GM18499 (cell line): ENCODE data around the gene APBA1.

Experiments
- ATAC-seq: cut with Tn5 transposase; IDR thresholded peaks from one replicate; pipeline ENCODE4 v1.9.1; 2021; ENCODE audit warnings: moderate number of reproducible peaks; ENCODE audit not compliant: insufficient read depth, unreplicated experiment

The APBA1 gene

GRCh38 chr9:69671879-69672595, at the start of gene APBA1:
Gene APBA1 (minus strand): TSS chr9:69672371.
- ATAC-seq: no peak

- no peak for ATAC-seq
These were observed 47.8 kb upstream of the APBA1 start for GRCh38 chr9:69719983-69720382.

DNA sequence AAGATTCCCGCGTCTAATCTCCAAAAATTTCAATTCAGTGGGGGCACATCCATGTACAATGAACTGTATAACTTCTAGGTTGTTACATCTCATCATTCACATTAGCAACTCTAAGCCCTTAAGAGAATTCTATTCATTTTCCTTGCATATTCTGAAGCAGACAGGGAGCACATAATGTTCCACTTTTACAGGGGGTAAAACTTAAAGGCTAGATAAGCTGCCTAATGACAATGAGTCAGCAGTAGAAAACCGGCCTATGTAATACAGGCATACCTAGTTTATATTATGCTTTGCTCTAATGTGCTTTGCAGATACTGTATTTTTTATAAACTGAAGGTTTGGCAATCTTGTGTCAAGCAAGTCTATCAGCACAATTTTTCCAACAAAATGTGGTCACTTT, 47.2 kb upstream of the APBA1 start:
- ATAC-seq: no peak

- no peak for ATAC-seq
These were observed 46.0 kb upstream of the APBA1 start for GRCh38 chr9:69718218-69718617.

DNA sequence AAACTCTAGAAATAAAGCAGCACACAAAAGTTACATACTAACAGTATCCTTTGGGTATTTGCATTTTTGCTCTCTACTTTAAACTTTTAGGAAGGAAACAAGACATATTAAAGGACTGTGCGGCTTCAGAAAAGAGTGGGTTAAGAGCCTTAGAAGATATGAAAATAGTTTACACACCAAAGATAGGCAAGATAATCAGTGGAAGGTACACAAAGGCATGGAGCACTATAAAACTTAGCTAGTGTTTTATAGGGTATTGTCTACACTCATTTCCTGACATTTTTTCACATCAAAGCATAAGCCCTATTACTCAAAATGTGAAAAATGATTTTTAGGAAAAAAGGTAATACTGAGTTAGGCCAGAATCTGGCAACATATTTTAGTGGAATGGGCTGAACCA, 43.7 kb upstream of the APBA1 start:
- no peak for ATAC-seq

DNA sequence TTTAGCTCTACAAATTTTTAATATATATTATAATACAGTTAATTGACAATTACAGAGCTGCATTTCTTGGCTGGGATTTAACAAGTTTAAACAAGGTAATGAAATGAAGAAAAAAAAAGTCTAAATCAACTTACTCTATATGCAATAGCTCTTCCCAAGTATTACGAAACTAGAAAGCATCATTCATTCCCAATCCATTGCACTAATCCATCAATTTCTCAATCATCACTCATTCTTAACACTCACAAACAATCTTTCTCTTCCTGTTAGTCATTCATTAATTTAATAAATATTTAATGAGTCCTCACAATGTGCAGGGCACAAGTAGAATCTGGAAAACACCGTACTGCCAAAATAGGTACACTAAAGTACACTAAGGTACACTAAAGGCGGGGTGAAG, 42.9 kb upstream of the APBA1 start:
- no peak for ATAC-seq

- ATAC-seq: no peak
These were observed 25.3 kb upstream of the APBA1 start for GRCh38 chr9:69697475-69697874.

DNA sequence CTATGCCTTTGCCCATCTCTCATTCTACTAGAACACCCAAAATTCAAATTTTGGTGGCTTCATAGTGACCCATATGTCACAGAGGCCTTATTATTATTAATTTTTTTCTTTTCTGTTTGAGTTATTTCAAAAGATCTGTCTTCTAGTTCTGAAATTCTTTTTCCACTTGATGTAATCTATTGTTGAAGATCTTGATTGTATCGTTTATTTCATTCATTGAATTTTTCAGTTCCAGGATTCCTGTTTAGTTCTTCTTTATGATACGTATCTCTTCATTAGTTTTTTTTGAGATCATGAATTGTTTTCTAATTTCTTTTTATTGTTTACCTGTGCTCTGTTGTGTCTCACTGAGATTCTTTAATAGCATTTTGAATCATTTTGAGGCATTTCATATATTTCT, 24.6 kb upstream of the APBA1 start:
- ATAC-seq: no peak

DNA sequence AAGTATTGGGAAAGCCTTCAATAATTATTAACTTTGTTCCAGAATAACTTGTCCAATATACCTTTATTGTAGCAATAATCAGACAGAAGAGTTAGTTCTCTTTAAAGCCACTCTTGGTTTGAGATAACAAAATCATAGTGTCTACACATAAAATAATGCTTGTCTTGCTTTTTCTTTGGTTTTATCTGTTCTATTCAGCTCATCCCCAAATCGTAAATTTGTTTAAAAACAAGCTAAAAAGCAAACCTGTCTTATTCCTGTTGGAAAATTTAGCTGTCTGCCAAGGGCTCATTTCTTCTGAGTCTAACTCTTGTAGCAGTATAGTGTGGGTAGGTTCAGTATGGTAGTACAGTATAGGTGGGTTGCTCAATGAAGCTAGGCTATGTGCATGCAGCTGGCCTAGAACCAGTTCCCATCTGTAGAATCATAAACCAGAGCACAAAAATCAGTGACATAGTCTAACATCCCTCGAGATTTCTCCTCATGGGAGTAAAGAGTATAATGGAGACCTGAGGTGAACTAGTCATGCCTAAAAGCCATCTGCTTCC, 17.9 kb upstream of the APBA1 start:
- no peak for ATAC-seq

DNA sequence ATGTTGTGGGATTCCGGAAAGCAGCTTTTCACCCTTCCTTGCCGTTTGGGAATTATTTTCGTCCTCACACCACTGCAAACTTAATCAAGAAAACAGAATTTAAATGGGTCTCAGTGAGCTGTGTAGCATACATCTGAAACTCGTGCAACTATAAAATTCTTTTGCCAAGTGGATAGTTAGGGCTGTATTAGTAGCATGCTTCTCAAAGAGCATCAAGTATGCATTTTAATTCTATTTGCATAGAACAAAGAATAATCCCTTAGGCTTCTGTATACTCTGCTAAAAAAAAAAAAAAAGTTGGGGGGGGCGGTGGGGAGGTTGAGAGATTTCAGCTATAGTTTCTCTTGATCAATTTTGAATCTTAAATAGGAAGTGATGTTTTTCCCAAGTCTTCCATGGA, 11.8 kb upstream of the APBA1 start:
- no peak for ATAC-seq

DNA sequence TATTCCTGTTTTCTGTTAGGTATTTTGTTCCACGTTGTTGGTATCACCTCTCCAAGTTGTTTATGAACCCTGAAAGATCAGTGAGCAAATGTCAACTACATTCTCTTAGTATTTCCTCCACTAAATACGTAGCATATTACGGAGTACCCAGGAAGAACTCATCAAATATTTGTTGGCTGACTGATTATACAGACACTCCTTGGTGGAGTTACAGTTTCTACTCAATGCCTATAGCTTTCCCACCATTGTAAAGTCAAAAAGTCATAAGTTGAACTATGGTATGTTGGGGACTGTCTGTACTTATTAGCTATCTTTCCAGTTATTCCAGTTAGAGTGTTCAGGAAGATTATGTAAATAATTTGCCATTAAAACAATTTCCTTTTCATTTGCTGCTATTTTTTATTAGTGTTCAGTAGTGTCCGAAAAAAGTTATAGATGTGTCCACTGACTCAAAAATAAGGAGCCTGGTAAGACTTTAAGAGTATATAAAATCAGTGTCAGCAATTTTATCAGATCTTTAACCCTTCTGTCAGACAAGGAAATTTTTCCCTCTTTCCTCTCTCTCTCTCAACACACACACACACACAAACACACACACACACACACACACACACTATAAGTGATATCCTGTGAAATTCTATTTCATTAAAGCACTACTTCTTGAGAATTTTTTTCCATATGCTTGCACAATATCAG, 6.8 kb upstream of the APBA1 start:
- no peak for ATAC-seq

- ATAC-seq: no peak
These were observed 5.8 kb upstream of the APBA1 start for GRCh38 chr9:69677931-69678330.

DNA sequence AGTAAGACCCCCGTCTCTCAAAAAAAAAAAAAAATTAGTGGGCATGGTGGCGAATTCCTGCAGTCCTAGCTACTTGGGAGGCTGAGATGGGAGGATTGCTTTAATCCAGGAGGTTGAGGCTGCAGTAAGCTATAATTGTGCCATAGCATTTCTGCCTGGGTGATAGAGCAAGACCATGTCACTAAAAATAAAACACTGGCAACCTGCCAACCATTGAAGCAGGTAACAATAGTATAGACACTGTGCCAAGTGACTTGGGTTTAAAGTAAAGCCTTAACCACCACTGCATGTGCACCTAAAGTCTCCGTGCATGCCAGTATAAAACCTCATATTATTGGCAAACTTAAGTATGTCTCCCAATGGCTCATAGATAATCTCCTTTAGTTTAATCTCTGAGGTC, 3.4 kb upstream of the APBA1 start:
- ATAC-seq: no peak

DNA sequence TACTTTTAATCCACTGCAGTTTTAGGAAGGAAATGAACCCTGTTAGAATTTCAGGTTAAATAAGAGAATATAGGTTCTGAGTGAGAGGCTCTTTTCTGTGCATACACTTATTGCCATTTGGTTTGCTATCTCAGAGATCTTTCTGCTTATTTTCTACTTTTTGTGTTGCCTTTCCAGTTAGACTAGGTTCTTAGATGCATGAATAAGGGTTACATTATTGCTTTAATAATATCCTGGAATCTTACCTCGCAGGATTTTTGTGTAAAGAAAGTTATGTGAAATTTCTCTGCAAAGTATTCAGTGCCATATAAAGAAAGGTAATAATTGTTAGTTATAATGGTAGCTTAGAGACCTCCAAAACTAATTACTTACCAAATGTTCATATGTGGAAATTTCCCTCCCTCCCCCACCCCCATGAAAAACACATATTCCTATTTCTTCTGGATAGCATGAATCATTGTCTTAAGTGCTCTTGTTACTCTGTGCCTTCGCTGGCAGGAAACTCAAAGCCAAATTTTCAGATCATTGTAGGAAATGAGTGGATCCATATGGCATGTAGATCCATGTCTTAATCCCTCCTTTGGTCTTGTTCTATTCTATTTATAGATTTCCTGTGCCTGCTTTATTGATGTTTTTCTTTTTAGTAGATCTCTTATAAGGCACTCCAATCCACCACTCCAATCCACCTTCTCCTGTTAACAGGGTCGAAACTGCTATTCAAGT, 2.7 kb upstream of the APBA1 start:
- no peak for ATAC-seq

GRCh38 chr9:69674112-69674685, 2.0 kb upstream of the APBA1 start:
- no peak for ATAC-seq

- ATAC-seq: no peak
These were observed 1.1 kb upstream of the APBA1 start for GRCh38 chr9:69673311-69673640.

DNA sequence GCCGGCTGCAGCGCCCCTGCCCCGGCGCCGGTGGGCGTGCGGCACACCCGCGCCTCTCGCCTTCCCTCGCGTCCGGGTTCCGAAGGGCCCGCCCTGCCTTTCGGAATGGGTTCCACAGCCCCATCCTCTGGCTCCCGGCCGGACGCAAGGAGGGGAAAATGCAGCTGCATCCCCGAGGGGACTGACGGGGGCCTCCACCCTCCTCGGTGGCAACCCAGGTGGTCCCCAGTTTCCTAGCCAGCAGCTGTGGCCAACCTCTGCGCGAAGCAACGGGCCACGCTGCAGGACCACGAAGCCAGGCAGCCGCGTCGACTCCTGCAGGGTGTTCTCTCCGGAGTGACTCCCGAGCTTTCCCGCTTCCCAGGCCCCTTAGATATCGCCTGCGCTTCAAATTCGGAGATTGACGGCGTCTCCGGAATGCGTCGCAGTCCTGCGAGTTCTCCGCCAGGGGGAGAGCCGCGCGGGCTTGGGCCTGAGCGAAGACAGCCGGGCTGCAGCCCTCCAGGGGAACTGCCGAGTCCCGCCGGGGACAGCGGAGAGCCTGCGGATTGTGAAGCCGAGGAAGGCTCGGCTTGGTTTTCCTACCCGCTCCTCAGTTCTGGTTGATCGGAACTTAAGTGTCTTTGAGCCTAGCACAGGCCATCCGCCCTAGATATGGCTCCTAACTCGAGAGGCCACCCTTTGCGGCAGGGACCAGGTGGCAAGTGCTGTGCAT, 582 bp upstream of the APBA1 start:
- ATAC-seq: peak; percentile 78

DNA sequence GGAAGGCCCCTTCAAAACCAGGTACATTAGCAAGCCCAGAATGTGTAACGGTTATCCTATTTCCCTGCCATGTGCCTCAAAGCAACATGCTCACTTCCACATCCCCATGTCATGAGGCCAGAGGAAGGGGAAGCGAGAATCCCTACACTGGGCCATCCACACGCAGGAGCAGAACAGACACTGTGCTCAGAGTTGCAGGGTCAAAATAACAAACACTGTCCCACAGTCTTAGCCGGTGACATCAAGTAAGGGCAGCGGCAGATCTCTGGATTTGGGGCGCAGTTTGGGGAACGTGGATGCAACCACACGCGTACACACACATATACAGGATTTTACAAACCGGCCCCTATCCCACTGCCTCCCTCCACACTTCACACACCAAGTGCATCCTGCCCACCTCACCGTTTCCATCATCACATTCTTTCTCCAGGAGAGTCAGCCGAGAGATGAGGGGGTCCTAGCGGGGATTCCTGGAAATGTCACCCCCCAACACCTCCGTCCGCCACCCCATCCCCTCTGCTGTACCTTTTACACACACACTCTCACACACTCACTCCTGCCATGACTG, 776 bp downstream of the APBA1 start:
- no peak for ATAC-seq

GRCh38 chr9:69667306-69667705, 4.9 kb downstream of the APBA1 start:
- no peak for ATAC-seq

GRCh38 chr9:69660304-69660703, 11.9 kb downstream of the APBA1 start:
- ATAC-seq: no peak
